Pancreas (tissue), 10 donors: ENCODE results near the gene SASH1. TPM values are rescaled to one million over a fixed set of nuclear protein-coding genes. Genes with fewer than 3 reads are reported as not detected.

Source experiments
- ATAC-seq, 4 donors: fragments of 200-7000 bp; cut with Tn5 transposase; one replicate each; pipeline versions ENCODE4 v1.8.0 to v1.9.1; 2020; ENCODE audit warnings: mild to moderate bottlenecking in 4 of 4, moderate library complexity in 4 of 4
- DNase-seq, 6 donors: peaks; one replicate each; pipeline ENCODE4 v3.0.0-alpha.2; 2020
- FAIRE-seq: peaks from 2 replicates; lab custom pipeline; 2012; peaks lifted over from hg19 to GRCh38; lab: Jason Lieb, UNC
- H3K27ac ChIP-seq, 4 donors: fragments of 200-600 bp; sonication (generic); 1 replicate in 3 of 4; 2 replicates in 1 of 4; pipeline versions ENCODE4 v1.5.0 to v1.8.0; 2020
- H3K27me3 ChIP-seq, 4 donors: fragments of 200-600 bp; one replicate each; pipeline ENCODE4 v1.8.0; 2021
- H3K36me3 ChIP-seq, 3 donors: fragments of 200-600 bp; sonication (generic) in 1 of 3; one replicate each; pipeline versions ENCODE4 v1.5.0 to v1.8.0; 2020 to 2021
- H3K4me1 ChIP-seq, 3 donors: fragments of 200-600 bp; one replicate each; pipeline ENCODE4 v1.8.0; 2021
- H3K4me3 ChIP-seq, 4 donors: fragments of 200-600 bp; sonication (generic) in 2 of 4; one replicate each; pipeline versions ENCODE4 v1.5.0 to v1.8.0; 2020 to 2021
- H3K9me3 ChIP-seq, 4 donors: fragments of 200-600 bp; one replicate each; pipeline ENCODE4 v1.8.0; 2021
- CTCF ChIP-seq, 4 donors: fragments of 200-600 bp; sonication (generic) in 3 of 4; IDR thresholded peaks; one replicate each; pipeline versions ENCODE4 v1.5.0 to v1.8.0; 2021; ENCODE audit warnings: antibody characterized with exemption in 4 of 4
- WGBS, 2 donors: extraction: QIAGEN DNeasy Blood & Tissue Kit; methylation state at CpG; one replicate each; pipeline ENCODE4 v1.1.7; 2013; 5-methylcytosine and 5-hydroxymethylcytosine counted together
- intact Hi-C, 3 donors: fragments of 100-400 bp; cut with DNase I; formaldehyde crosslinking; loops; one replicate each; pipeline versions ENCODE4 v1.11.1 to v1.14.2; 2022
- polyA plus RNA-seq, 2 donors: library from polyadenylated mRNA; stranded (reverse); fragments of 200-250 nt; gene quantifications; one replicate each; pipeline ENCODE4 v1.2.3, GENCODE V29; 2013
- total RNA-seq, 6 donors: library from RNA; stranded (reverse); fragmentation: NEBNext Ultra II Directional in 4 of 6; extraction: Animal tissue kit (Norgen Biotek cat#: 25700) in 4 of 6; gene quantifications; one replicate each; pipeline versions ENCODE4 v1.2.1 to v1.2.4, GENCODE V29; 2021 to 2023
- donor health status: healthy with polysubstance abuse.
- donor health status: DM: no; HTN: no; CAD: no; lungs with moderate emphysema.
- donor health status: DM: no; HTN: no; CAD: no.
- donor health status: control.
- donor health status: control.
- donor health status: Bipolar disorder and iron deficiency.
- donor health status: DM: yes; HTN: yes; CAD: no.
- donor health status: DM: no; HTN: no; CAD: no.
- donor health status: DM: no; HTN: no; CAD: no.
- donor health status: DM: yes; HTN: yes; CAD: no.

Gene SASH1
- total and polyA plus RNA-seq, 8 donors = 5.1 to 15.3 (median 8.9) TPM

- no peak overlapping the region for H3K4me3 ChIP-seq
- ATAC-seq (peak in 1 of 4 donors; percentile 19), DNase-seq (no peak), FAIRE-seq (no peak)
- no peak for TF ChIP-seq CTCF (IDR thresholded peaks at IDR 0.05)
- intact Hi-C loops = no loop called here
- no peaks in the 10 kb centered on the region for H3K27me3 ChIP-seq
- no peak overlapping the region for H3K27ac ChIP-seq
- peaks cover 0 to 4% (median 0%) of the 10 kb centered on the region in 3 donors for H3K36me3 ChIP-seq
- 75 to 76% methylated on average over 7 of the region's 7 CpGs for WGBS, 2 donors
- peaks cover 6 to 14% (median 7%) of the 10 kb centered on the region in 3 donors for H3K4me1 ChIP-seq
- H3K9me3 ChIP-seq = no peaks in the 10 kb centered on the region
These were observed 181.8 kb downstream of the SASH1 start for GRCh38 chr6:148524471-148524882.

- H3K36me3 ChIP-seq = peaks cover 0 to 1% (median 0%) of the 10 kb centered on the region in 3 donors
- TF ChIP-seq CTCF (IDR thresholded peaks at IDR 0.05) = no peak
- H3K27me3 ChIP-seq = no peaks in the 10 kb centered on the region
- peaks cover 6 to 14% (median 7%) of the 10 kb centered on the region in 3 donors for H3K4me1 ChIP-seq
- no peaks in the 10 kb centered on the region for H3K9me3 ChIP-seq
- no peak overlapping the region for H3K27ac ChIP-seq
- intact Hi-C loops = no loop called here
- WGBS, 2 donors = 85 to 91% methylated on average over 8 of the region's 8 CpGs
- ATAC-seq = peak in 1 of 4 donors; percentile 34
- no peak for DNase-seq
- no peak for FAIRE-seq
- no peak overlapping the region for H3K4me3 ChIP-seq
These were observed 182.3 kb downstream of the SASH1 start for GRCh38 chr6:148524976-148525375.

DNA sequence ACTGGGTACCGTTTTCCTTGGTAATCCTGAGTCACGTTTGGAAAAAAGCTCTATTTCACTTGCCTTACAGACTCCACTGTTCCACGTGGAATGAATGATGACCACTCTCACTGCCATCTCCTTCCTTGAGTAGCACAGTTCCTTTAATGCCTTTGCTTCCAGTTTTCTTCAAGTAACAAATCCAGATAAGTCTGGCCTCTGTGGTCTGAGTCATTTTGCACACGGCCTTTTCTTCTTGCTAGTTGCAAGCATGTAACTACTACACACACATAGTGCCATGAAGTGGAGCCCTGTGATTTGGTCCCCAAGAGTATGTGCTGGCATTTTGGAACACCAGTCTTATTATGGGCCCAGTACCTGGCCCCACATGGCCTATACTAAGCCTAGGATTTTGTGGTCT is 182.8 kb downstream of the SASH1 start:
- no peak for TF ChIP-seq CTCF (IDR thresholded peaks at IDR 0.05)
- FAIRE-seq (no peak), DNase-seq (no peak), ATAC-seq (no peak)
- Histone ChIP-seq H3K4me3 (no peak overlapping the region), H3K27ac (no peak overlapping the region), H3K4me1 (peaks cover 6 to 14% (median 7%) of the 10 kb centered on the region in 3 donors), H3K36me3 (no peaks in the 10 kb centered on the region), H3K27me3 (no peaks in the 10 kb centered on the region), H3K9me3 (no peaks in the 10 kb centered on the region)
- intact Hi-C loops = no loop called here
- 83 to 86% methylated on average over 4 of the region's 4 CpGs for WGBS, 2 donors

DNA sequence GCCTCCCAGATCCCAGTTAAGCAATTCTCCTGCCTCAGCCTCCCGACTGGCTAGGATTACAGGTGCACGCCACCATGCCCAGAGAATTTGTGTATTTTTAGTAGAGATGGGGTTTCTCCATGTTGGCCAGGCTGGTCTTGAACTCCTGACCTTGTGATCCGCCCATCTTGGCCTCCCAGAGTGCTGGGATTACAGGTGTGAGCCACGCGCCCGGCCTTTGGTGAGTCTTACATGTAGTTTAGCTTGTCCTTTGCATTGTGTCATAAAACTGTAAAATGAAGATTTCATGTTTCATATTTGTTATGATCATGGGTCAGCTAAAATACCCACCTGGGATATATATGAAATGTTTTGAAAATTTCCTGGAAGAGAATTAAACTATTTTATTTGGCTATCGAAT is 183.5 kb downstream of the SASH1 start:
- no peak for DNase-seq
- H3K4me1 ChIP-seq = peaks cover 4 to 9% (median 7%) of the 10 kb centered on the region in 3 donors
- no peaks in the 10 kb centered on the region for H3K36me3 ChIP-seq
- H3K27me3 ChIP-seq = no peaks in the 10 kb centered on the region
- intact Hi-C loops = no loop called here
- no peak overlapping the region for H3K27ac ChIP-seq
- no peak for ATAC-seq
- 92 to 97% methylated on average over 7 of the region's 7 CpGs for WGBS, 2 donors
- FAIRE-seq = no peak
- no peak overlapping the region for H3K4me3 ChIP-seq
- no peaks in the 10 kb centered on the region for H3K9me3 ChIP-seq
- no peak for TF ChIP-seq CTCF (IDR thresholded peaks at IDR 0.05)

DNA sequence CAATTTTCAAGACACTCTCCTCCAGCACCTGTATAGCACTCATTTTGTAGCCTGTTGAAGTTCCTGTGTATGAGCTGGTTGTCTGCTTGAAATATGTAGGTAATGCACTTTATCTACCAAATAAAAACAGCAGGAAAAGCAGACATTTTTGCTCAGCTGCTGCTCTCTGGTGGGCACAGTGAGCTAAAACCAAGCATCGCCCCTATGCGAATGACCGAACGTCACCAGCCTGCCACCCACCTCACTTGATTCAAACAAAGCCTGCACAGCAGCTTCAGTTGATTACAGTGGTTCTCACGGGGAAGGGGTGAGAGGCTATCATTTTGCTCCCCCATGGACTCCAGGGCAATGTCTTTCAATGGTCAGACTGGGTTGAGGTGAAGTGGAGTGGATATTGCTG is 185.7 kb downstream of the SASH1 start:
- FAIRE-seq (no peak), DNase-seq (no peak), ATAC-seq (no peak)
- Histone ChIP-seq H3K4me1 (no peaks in the 10 kb centered on the region), H3K36me3 (peaks cover 0 to 6% (median 0%) of the 10 kb centered on the region in 3 donors), H3K27ac (no peak overlapping the region), H3K4me3 (no peak overlapping the region), H3K27me3 (no peaks in the 10 kb centered on the region), H3K9me3 (no peaks in the 10 kb centered on the region)
- 70 to 73% methylated on average over 5 of the region's 5 CpGs for WGBS, 2 donors
- intact Hi-C loops = no loop called here
- TF ChIP-seq CTCF (IDR thresholded peaks at IDR 0.05) = no peak
